Measurements from ENCODE around the gene ICE1. TPM values are rescaled to one million over a fixed set of nuclear protein-coding genes. Genes with fewer than 3 reads are reported as not detected.

The ICE1 gene
- total and polyA plus RNA-seq, 2 donors (not counting 1 experiment from before 2014, with no cell fraction given), result 6.5 to 39.7 TPM

- Histone ChIP-seq H3K4me1 (ENCODE audit: control insufficient read depth in 2 of 2, insufficient read depth in 2 of 2, low read length in 2 of 2) (no peaks in the 10 kb centered on the region), H3K27ac (ENCODE audit: low read length in 2 of 2) (no peak overlapping the region), H3K79me2 (ENCODE audit: control insufficient read depth, insufficient read depth, low read length) (no peaks in the 10 kb centered on the region), H3K9ac (ENCODE audit: low read length) (no peak overlapping the region), H3K4me2 (replicated peaks; ENCODE audit: low read depth, low read length, poor library complexity, severe bottlenecking) (no peak overlapping the region), H4K20me1 (ENCODE audit: control insufficient read depth, insufficient read depth, low read length, poor library complexity, severe bottlenecking) (no peaks in the 10 kb centered on the region), H3K9me3 (ENCODE audit: control extremely low read depth in 1 of 3, control insufficient read depth in 2 of 3, insufficient read depth in 1 of 3, low read length in 2 of 3) (peaks cover 0 to 6% (median 0%) of the 10 kb centered on the region in 3 donors), H3K36me3 (replicated peaks in 1 of 2; ENCODE audit: control extremely low read depth in 1 of 2, control insufficient read depth in 1 of 2, extremely low read depth in 1 of 2, insufficient read depth in 2 of 2, low read length in 1 of 2) (no peaks in the 10 kb centered on the region), H3K27me3 (replicated peaks in 1 of 4; ENCODE audit: control extremely low read depth in 1 of 4, control insufficient read depth in 3 of 4, insufficient read depth in 4 of 4, low read length in 3 of 4) (no peaks in the 10 kb centered on the region), H3K4me3 (ENCODE audit: control extremely low read depth in 1 of 5, extremely low read depth in 1 of 5, insufficient read depth in 1 of 5, low read depth in 2 of 5, low read length in 4 of 5) (no peak overlapping the region), H2AFZ (ENCODE audit: insufficient read depth, low read depth, low read length, poor library complexity, severe bottlenecking) (no peak overlapping the region)
- Mint-ChIP-seq H3K4me1 (no peaks in the 10 kb centered on the region), H3K9me3 (ENCODE audit: insufficient read depth) (peaks cover 3% of the 10 kb centered on the region), H3K27ac (no peak overlapping the region), H3K4me3 (no peak overlapping the region), H3K27me3 (no peaks in the 10 kb centered on the region)
- intact Hi-C loops (cut with micrococcal nuclease), result no loop called here
- TF ChIP-seq CTCF (IDR thresholded peaks at IDR 0.05) (no peak), EZH2 (IDR thresholded peaks at IDR 0.05; ENCODE audit: borderline replicate concordance, insufficient read depth, low read depth, low read length, poor library complexity, severe bottlenecking) (no peak)
- ChIA-PET POLR2A (no interaction called here), CTCF (no interaction called here)
- no peak for ATAC-seq (ENCODE audit: low read depth)
- WGBS (ENCODE audit: insufficient coverage), result 86% methylated on average over 1 of the region's 6 CpGs
- no peak for DNase-seq
Observed at GRCh38 chr5:5377780-5378179, 44.7 kb upstream of the ICE1 start.

- Histone ChIP-seq H3K36me3 (replicated peaks in 1 of 2; ENCODE audit: control extremely low read depth in 1 of 2, control insufficient read depth in 1 of 2, extremely low read depth in 1 of 2, insufficient read depth in 2 of 2, low read length in 1 of 2) (no peaks in the 10 kb centered on the region), H3K27ac (ENCODE audit: low read length in 2 of 2) (no peak overlapping the region), H3K9ac (ENCODE audit: low read length) (no peak overlapping the region), H3K9me3 (ENCODE audit: control extremely low read depth in 1 of 3, control insufficient read depth in 2 of 3, insufficient read depth in 1 of 3, low read length in 2 of 3) (peaks cover 0 to 6% (median 0%) of the 10 kb centered on the region in 3 donors), H3K4me1 (ENCODE audit: control insufficient read depth in 2 of 2, insufficient read depth in 2 of 2, low read length in 2 of 2) (no peaks in the 10 kb centered on the region), H3K4me2 (replicated peaks; ENCODE audit: low read depth, low read length, poor library complexity, severe bottlenecking) (no peak overlapping the region), H3K27me3 (replicated peaks in 1 of 4; ENCODE audit: control extremely low read depth in 1 of 4, control insufficient read depth in 3 of 4, insufficient read depth in 4 of 4, low read length in 3 of 4) (no peaks in the 10 kb centered on the region), H4K20me1 (ENCODE audit: control insufficient read depth, insufficient read depth, low read length, poor library complexity, severe bottlenecking) (no peaks in the 10 kb centered on the region), H3K79me2 (ENCODE audit: control insufficient read depth, insufficient read depth, low read length) (no peaks in the 10 kb centered on the region), H2AFZ (ENCODE audit: insufficient read depth, low read depth, low read length, poor library complexity, severe bottlenecking) (no peak overlapping the region), H3K4me3 (ENCODE audit: control extremely low read depth in 1 of 5, extremely low read depth in 1 of 5, insufficient read depth in 1 of 5, low read depth in 2 of 5, low read length in 4 of 5) (no peak overlapping the region)
- ChIA-PET POLR2A (no interaction called here), CTCF (no interaction called here)
- Mint-ChIP-seq H3K4me1 (no peaks in the 10 kb centered on the region), H3K4me3 (no peak overlapping the region), H3K27ac (no peak overlapping the region), H3K27me3 (no peaks in the 10 kb centered on the region), H3K9me3 (ENCODE audit: insufficient read depth) (peaks cover 3% of the 10 kb centered on the region)
- TF ChIP-seq CTCF (IDR thresholded peaks at IDR 0.05) (no peak), EZH2 (IDR thresholded peaks at IDR 0.05; ENCODE audit: borderline replicate concordance, insufficient read depth, low read depth, low read length, poor library complexity, severe bottlenecking) (no peak)
- no CpG with 5 or more reads among the region's 3 CpGs for WGBS (ENCODE audit: insufficient coverage)
- DNase-seq, result no peak
- ATAC-seq (ENCODE audit: low read depth), result no peak
- intact Hi-C loops (cut with micrococcal nuclease), result no loop called here
Observed at GRCh38 chr5:5378531-5378930, 43.9 kb upstream of the ICE1 start.

Data from B cell (primary cell).